ENCODE measurements around the gene KCNJ12. TPM values are rescaled to one million over a fixed set of nuclear protein-coding genes. Genes with fewer than 3 reads are reported as not detected.
"Not testable (repeated sequence)": the region's sequence is repeated elsewhere in the genome, so short reads cannot be mapped to it uniquely, and the experiment has no call there.

The KCNJ12 gene
- polyA plus RNA-seq, 2 of the 4 experiments (the other 2 are of a cell fraction) = 0.34 to 0.44 TPM

- H3K4me2 ChIP-seq = no peak overlapping the region
- H3K27ac ChIP-seq = no peak overlapping the region
- DNase-seq (ENCODE audit: low read depth in 1 of 2, low spot score in 1 of 2) (no peak), FAIRE-seq (no peak), ATAC-seq (no peak)
- ChIA-PET POLR2A (no interaction called here), CTCF (interaction anchor here (1.1 kb wide), 1 partner anchor 34 kb away, joined by 4 read pairs; no protein-coding TSS in a partner anchor)
- 37% methylated on average over 7 of the region's 7 CpGs for WGBS (ENCODE audit: missing lambda C conversion rate)
- no peak for TF ChIP-seq NR3C1 (IDR thresholded peaks at IDR 0.05)
- TF ChIP-seq, protein P1, sequence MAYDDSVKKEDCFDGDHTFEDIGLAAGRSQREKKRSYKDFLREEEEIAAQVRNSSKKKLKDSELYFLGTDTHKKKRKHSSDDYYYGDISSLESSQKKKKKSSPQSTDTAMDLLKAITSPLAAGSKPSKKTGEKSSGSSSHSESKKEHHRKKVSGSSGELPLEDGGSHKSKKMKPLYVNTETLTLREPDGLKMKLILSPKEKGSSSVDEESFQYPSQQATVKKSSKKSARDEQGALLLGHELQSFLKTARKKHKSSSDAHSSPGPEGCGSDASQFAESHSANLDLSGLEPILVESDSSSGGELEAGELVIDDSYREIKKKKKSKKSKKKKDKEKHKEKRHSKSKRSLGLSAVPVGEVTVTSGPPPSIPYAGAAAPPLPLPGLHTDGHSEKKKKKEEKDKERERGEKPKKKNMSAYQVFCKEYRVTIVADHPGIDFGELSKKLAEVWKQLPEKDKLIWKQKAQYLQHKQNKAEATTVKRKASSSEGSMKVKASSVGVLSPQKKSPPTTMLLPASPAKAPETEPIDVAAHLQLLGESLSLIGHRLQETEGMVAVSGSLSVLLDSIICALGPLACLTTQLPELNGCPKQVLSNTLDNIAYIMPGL (CRISPR knock-in tag; IDR thresholded peaks at IDR 0.05; ENCODE audit: borderline replicate concordance) = no peak
- no peak for TF ChIP-seq KDM1A (IDR thresholded peaks at IDR 0.05; ENCODE audit: low read depth)
- TF ChIP-seq, protein P2, sequence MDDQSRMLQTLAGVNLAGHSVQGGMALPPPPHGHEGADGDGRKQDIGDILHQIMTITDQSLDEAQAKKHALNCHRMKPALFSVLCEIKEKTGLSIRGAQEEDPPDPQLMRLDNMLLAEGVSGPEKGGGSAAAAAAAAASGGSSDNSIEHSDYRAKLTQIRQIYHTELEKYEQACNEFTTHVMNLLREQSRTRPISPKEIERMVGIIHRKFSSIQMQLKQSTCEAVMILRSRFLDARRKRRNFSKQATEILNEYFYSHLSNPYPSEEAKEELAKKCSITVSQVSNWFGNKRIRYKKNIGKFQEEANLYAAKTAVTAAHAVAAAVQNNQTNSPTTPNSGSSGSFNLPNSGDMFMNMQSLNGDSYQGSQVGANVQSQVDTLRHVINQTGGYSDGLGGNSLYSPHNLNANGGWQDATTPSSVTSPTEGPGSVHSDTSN (IDR thresholded peaks at IDR 0.05) = no peak
- TF ChIP-seq MYC (IDR thresholded peaks at IDR 0.05; ENCODE audit: borderline replicate concordance, low read length) = no peak
- no peak for TF ChIP-seq JUN (IDR thresholded peaks at IDR 0.05)
- H3K4me1 ChIP-seq = peaks cover 14% of the 10 kb centered on the region
- H3K4me3 ChIP-seq = no peak overlapping the region
- no peaks in the 10 kb centered on the region for H3K9me3 ChIP-seq
Observed at GRCh38 chr17:21339011-21339410, 37.1 kb upstream of the KCNJ12 start.

GRCh38 chr17:21339571-21339970 lies 36.6 kb upstream of the KCNJ12 start:
- 78% methylated on average over 11 of the region's 11 CpGs for WGBS (ENCODE audit: missing lambda C conversion rate)
- POLR2A ChIA-PET = not testable (repeated sequence)

DNA sequence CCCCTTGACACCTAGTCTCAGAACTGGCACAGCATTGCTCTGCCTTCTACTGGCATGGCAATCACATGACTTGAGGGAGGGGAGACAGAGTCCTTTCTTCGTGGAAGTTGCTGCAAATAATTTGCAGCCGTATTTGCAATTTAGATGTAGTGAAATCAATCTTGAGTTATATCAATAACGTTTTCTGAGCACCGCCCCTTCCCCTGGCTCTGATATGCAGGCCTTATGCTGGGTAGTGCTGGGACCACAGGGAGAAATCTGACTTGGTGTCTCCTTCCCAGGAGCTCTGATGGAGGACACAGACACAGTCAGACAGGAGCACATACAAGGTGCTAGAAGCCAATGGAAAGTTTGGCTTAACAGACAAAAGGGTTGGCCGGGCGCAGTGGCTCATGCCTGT lies 35.8 kb upstream of the KCNJ12 start:
- H3K27ac ChIP-seq; POLR2A ChIA-PET; H3K4me3 ChIP-seq; ATAC-seq; CTCF ChIA-PET; H3K9me3 ChIP-seq; DNase-seq (ENCODE audit: low read depth in 1 of 2, low spot score in 1 of 2); H3K4me2 ChIP-seq; FAIRE-seq: not testable (repeated sequence)
- peaks cover 14% of the 10 kb centered on the region for H3K4me1 ChIP-seq
- WGBS (ENCODE audit: missing lambda C conversion rate) = 73% methylated on average over 6 of the region's 6 CpGs

More at GRCh38 chr17:21339571-21339970, 36.6 kb upstream of the KCNJ12 start:
- DNase-seq (ENCODE audit: low read depth in 1 of 2, low spot score in 1 of 2); H3K4me3 ChIP-seq; H3K4me2 ChIP-seq; ATAC-seq; H3K9me3 ChIP-seq; H3K27ac ChIP-seq; FAIRE-seq: not testable (repeated sequence)
- CTCF ChIA-PET = interaction anchor here (0.6 to 1.1 kb wide), 2 partner anchors 34 to 100 kb away, joined by 3 to 4 read pairs; no protein-coding TSS in a partner anchor
- H3K4me1 ChIP-seq = peaks cover 14% of the 10 kb centered on the region

- 81% methylated on average over 4 of the region's 4 CpGs for WGBS (ENCODE audit: missing lambda C conversion rate)
- H3K4me2 ChIP-seq; H3K9me3 ChIP-seq; ATAC-seq; DNase-seq (ENCODE audit: low read depth in 1 of 2, low spot score in 1 of 2); H3K27ac ChIP-seq; FAIRE-seq; POLR2A ChIA-PET; CTCF ChIA-PET; H3K4me3 ChIP-seq: not testable (repeated sequence)
- H3K4me1 ChIP-seq = peaks cover 14% of the 10 kb centered on the region
Observed at GRCh38 chr17:21341279-21341678, 34.9 kb upstream of the KCNJ12 start.

GRCh38 chr17:21341925-21342540 lies 34.1 kb upstream of the KCNJ12 start:
- H3K4me1 ChIP-seq = peaks cover 11% of the 10 kb centered on the region
- H3K4me2 ChIP-seq; DNase-seq (ENCODE audit: low read depth in 1 of 2, low spot score in 1 of 2); POLR2A ChIA-PET; H3K27ac ChIP-seq; H3K4me3 ChIP-seq; H3K9me3 ChIP-seq; ATAC-seq; CTCF ChIA-PET; FAIRE-seq: not testable (repeated sequence)
- WGBS (ENCODE audit: missing lambda C conversion rate) = 35% methylated on average over 8 of the region's 8 CpGs

- H3K4me2 ChIP-seq; DNase-seq (ENCODE audit: low read depth in 1 of 2, low spot score in 1 of 2); CTCF ChIA-PET; H3K9me3 ChIP-seq; FAIRE-seq; H3K4me3 ChIP-seq; H3K4me1 ChIP-seq; H3K27ac ChIP-seq; POLR2A ChIA-PET: not testable (repeated sequence)
- ATAC-seq = peak in 1 of 2 experiments; percentile 31; a peak in 3 of 6 replicates
- WGBS (ENCODE audit: missing lambda C conversion rate) = 36% methylated on average over 11 of the region's 11 CpGs
Observed at GRCh38 chr17:21343061-21343949, 32.9 kb upstream of the KCNJ12 start.

DNA sequence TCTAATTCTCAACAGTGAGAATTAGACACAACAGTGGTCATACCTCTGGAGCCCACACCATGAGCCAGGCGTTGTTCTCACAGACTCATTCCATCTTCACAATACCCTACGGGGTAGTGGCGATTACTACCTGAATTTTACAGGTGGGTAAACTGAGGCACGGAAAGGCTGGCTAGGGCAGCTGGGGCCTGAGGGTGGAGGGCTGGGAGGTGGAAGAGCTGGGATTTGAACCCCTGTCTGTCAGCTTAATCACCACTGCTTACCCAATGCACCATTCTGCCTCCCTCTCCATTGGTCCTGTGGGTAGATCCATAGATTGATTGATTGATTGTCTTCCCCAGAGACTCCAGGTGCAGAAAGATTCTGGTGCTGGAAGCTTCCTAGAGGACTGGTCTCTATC lies 31.4 kb upstream of the KCNJ12 start:
- CTCF ChIA-PET; H3K27ac ChIP-seq; H3K4me3 ChIP-seq; H3K4me1 ChIP-seq; ATAC-seq; FAIRE-seq; H3K4me2 ChIP-seq; POLR2A ChIA-PET; DNase-seq (ENCODE audit: low read depth in 1 of 2, low spot score in 1 of 2); H3K9me3 ChIP-seq: not testable (repeated sequence)
- WGBS (ENCODE audit: missing lambda C conversion rate) = 55% methylated on average over 4 of the region's 4 CpGs

All from A549 (cell line).